ENCODE results near the gene NOP14.

Gene NOP14

GRCh38 chr4:2901186-2901585, 62.0 kb downstream of the NOP14 start:
- H3K79me2 ChIP-seq (ENCODE audit: insufficient read depth, low read length): no peaks in the 10 kb centered on the region

GRCh38 chr4:2900741-2901140, 62.5 kb downstream of the NOP14 start:
- peaks cover 78% of the 10 kb centered on the region; the same call in 1 of the 2 replicates for H3K36me3 ChIP-seq (ENCODE audit: insufficient read depth, low read length)
- H3K4me2 ChIP-seq (ENCODE audit: low read depth, low read length, poor library complexity, severe bottlenecking): no peak overlapping the region
- no peaks in the 10 kb centered on the region for H3K9me2 ChIP-seq (replicated peaks; ENCODE audit: low read depth, low read length)
- H2AFZ ChIP-seq (ENCODE audit: low read length): no peak overlapping the region
- H3K4me3 ChIP-seq (ENCODE audit: low read length, poor library complexity, severe bottlenecking): no peak overlapping the region
- no peaks in the 10 kb centered on the region for H4K20me1 ChIP-seq (ENCODE audit: insufficient read depth, low read length, poor library complexity, severe bottlenecking)
- no peak overlapping the region for H3K9ac ChIP-seq (ENCODE audit: low read depth, low read length, poor library complexity, severe bottlenecking)
- no peaks in the 10 kb centered on the region for H3F3A ChIP-seq (ENCODE audit: low read depth)
- no peaks in the 10 kb centered on the region for H3K9me3 ChIP-seq (ENCODE audit: insufficient read depth, low read depth, low read length)
- H3K79me2 ChIP-seq (ENCODE audit: insufficient read depth, low read length): no peaks in the 10 kb centered on the region
- TF ChIP-seq EZH2phosphoT487 (IDR thresholded peaks at IDR 0.05; ENCODE audit: borderline replicate concordance) (no peak), CTCF (conservative IDR thresholded peaks at IDR 0.05; ENCODE audit: low read length) (no peak)
- H3K27me3 ChIP-seq (ENCODE audit: insufficient read depth, low read length, poor library complexity, severe bottlenecking): no peaks in the 10 kb centered on the region
- H3K4me1 ChIP-seq (ENCODE audit: insufficient read depth, low read length, poor library complexity, severe bottlenecking): no peaks in the 10 kb centered on the region

More at GRCh38 chr4:2901186-2901585, 62.0 kb downstream of the NOP14 start:
- no peaks in the 10 kb centered on the region for H3K9me3 ChIP-seq (ENCODE audit: insufficient read depth, low read depth, low read length)
- H4K20me1 ChIP-seq (ENCODE audit: insufficient read depth, low read length, poor library complexity, severe bottlenecking): no peaks in the 10 kb centered on the region
- TF ChIP-seq EZH2phosphoT487 (IDR thresholded peaks at IDR 0.05; ENCODE audit: borderline replicate concordance) (no peak), CTCF (conservative IDR thresholded peaks at IDR 0.05; ENCODE audit: low read length) (no peak)
- no peaks in the 10 kb centered on the region for H3K4me1 ChIP-seq (ENCODE audit: insufficient read depth, low read length, poor library complexity, severe bottlenecking)
- peaks cover 79% of the 10 kb centered on the region; the same call in 1 of the 2 replicates for H3K36me3 ChIP-seq (ENCODE audit: insufficient read depth, low read length)
- no peak overlapping the region for H3K4me2 ChIP-seq (ENCODE audit: low read depth, low read length, poor library complexity, severe bottlenecking)
- no peak overlapping the region for H3K4me3 ChIP-seq (ENCODE audit: low read length, poor library complexity, severe bottlenecking)
- H3K9ac ChIP-seq (ENCODE audit: low read depth, low read length, poor library complexity, severe bottlenecking): no peak overlapping the region
- H3F3A ChIP-seq (ENCODE audit: low read depth): no peaks in the 10 kb centered on the region
- no peaks in the 10 kb centered on the region for H3K9me2 ChIP-seq (replicated peaks; ENCODE audit: low read depth, low read length)
- H2AFZ ChIP-seq (ENCODE audit: low read length): no peak overlapping the region
- H3K27me3 ChIP-seq (ENCODE audit: insufficient read depth, low read length, poor library complexity, severe bottlenecking): no peaks in the 10 kb centered on the region

- no peaks in the 10 kb centered on the region for H3K9me2 ChIP-seq (replicated peaks; ENCODE audit: low read depth, low read length)
- H3K4me1 ChIP-seq (ENCODE audit: insufficient read depth, low read length, poor library complexity, severe bottlenecking): no peaks in the 10 kb centered on the region
- TF ChIP-seq EZH2phosphoT487 (IDR thresholded peaks at IDR 0.05; ENCODE audit: borderline replicate concordance) (no peak), CTCF (conservative IDR thresholded peaks at IDR 0.05; ENCODE audit: low read length) (no peak)
- H3K79me2 ChIP-seq (ENCODE audit: insufficient read depth, low read length): no peaks in the 10 kb centered on the region
- no peak overlapping the region for H3K4me3 ChIP-seq (ENCODE audit: low read length, poor library complexity, severe bottlenecking)
- H4K20me1 ChIP-seq (ENCODE audit: insufficient read depth, low read length, poor library complexity, severe bottlenecking): no peaks in the 10 kb centered on the region
- H3F3A ChIP-seq (ENCODE audit: low read depth): no peaks in the 10 kb centered on the region
- peaks cover 73% of the 10 kb centered on the region; the same call in 1 of the 2 replicates for H3K36me3 ChIP-seq (ENCODE audit: insufficient read depth, low read length)
- no peak overlapping the region for H3K9ac ChIP-seq (ENCODE audit: low read depth, low read length, poor library complexity, severe bottlenecking)
- no peaks in the 10 kb centered on the region for H3K27me3 ChIP-seq (ENCODE audit: insufficient read depth, low read length, poor library complexity, severe bottlenecking)
- H3K4me2 ChIP-seq (ENCODE audit: low read depth, low read length, poor library complexity, severe bottlenecking): no peak overlapping the region
- H2AFZ ChIP-seq (ENCODE audit: low read length): no peak overlapping the region
- H3K9me3 ChIP-seq (ENCODE audit: insufficient read depth, low read depth, low read length): no peaks in the 10 kb centered on the region
Observed at GRCh38 chr4:2898001-2898400, 65.2 kb downstream of the NOP14 start.

Data from Loucy (cell line).